H1 (cell line): ENCODE measurements around the gene GRIK4. TPM values are rescaled to one million over a fixed set of nuclear protein-coding genes. Genes with fewer than 3 reads are reported as not detected.

ENCODE experiments used
- ATF2 ChIP-seq: IDR thresholded peaks from 2 replicates; pipeline ENCODE4 v1.6.1; 2012; ENCODE audit warnings: low read length, inconsistent platforms
- CHD1 ChIP-seq: IDR thresholded peaks from 2 replicates; pipeline ENCODE4 v1.6.1; 2012; ENCODE audit warnings: low read depth, low read length, improper control_type of control experiment
- EGR1 ChIP-seq: IDR thresholded peaks from 2 replicates; pipeline ENCODE4 v1.6.1; 2011; ENCODE audit warnings: low read depth, low read length, borderline replicate concordance
- KDM4A ChIP-seq: IDR thresholded peaks from one replicate; pipeline ENCODE4 v1.7.1; 2012; ENCODE audit warnings: low read depth, mild to moderate bottlenecking, moderate library complexity, low read length, inconsistent platforms; ENCODE audit not compliant: severe bottlenecking
- MAX ChIP-seq: IDR thresholded peaks from 2 replicates; pipeline ENCODE4 v1.6.1; 2012; ENCODE audit warnings: inconsistent platforms
- RNF2 ChIP-seq: fragments of 200-900, 300-1000 bp; sonication (generic); IDR thresholded peaks from 2 replicates; pipeline ENCODE4 v1.7.1; 2016; ENCODE audit warnings: borderline replicate concordance, low read depth, mild to moderate bottlenecking, antibody characterized with exemption, low read length; ENCODE audit not compliant: poor library complexity, severe bottlenecking; ENCODE audit errors: missing control alignments
- SAP30 ChIP-seq: fragments of 300-600 bp; sonication (generic); IDR thresholded peaks from 2 replicates; pipeline ENCODE4 v1.7.1; 2012; ENCODE audit warnings: low read length, moderate library complexity, mild to moderate bottlenecking, inconsistent platforms; ENCODE audit not compliant: insufficient read depth, insufficient replicate concordance
- TCF12 ChIP-seq: IDR thresholded peaks from 2 replicates; pipeline ENCODE4 v1.6.1; 2011; ENCODE audit warnings: low read depth, mild to moderate bottlenecking, low read length
- USF2 ChIP-seq: IDR thresholded peaks from 2 replicates; pipeline ENCODE4 v1.6.1; 2011; ENCODE audit warnings: low read length, improper control_type of control experiment
- polyA plus RNA-seq, 7 experiments: library from polyadenylated mRNA; depleted of rRNA in 3 of 7; stranded (reverse) in 5 of 7; unstranded in 2 of 7; fragments of >200 nt in 5 of 7; fragments of 200-250 nt in 2 of 7; gene quantifications; 1 replicate in 5 of 7; 2 replicates in 1 of 7; 4 replicates in 1 of 7; pipeline versions ENCODE4 v1.2.1 to v1.2.3, GENCODE V29; 2011 to 2013; ENCODE audit warnings: missing spikeins in 2 of 7, mixed read lengths in 2 of 7
- total RNA-seq: library from RNA; stranded (reverse); fragmentation: NEBNext Ultra II Directional; extraction: Animal tissue kit (Norgen Biotek cat#: 25700); gene quantifications from 2 replicates; pipeline ENCODE4 v1.2.1, GENCODE V29; 2021

GRIK4 gene
- total and polyA plus RNA-seq, 2 of the 8 experiments (the other 6 are each of a cell fraction or from before 2014, with no cell fraction given): 1.2 to 2.9 TPM

- TF ChIP-seq USF2: no peak
- no peak for TF ChIP-seq TCF12
- no peak for TF ChIP-seq SAP30
- no peak for TF ChIP-seq MAX
- no peak for TF ChIP-seq EGR1
- TF ChIP-seq ATF2: no peak
- no peak for TF ChIP-seq RNF2
- no peak for TF ChIP-seq KDM4A
- no peak for TF ChIP-seq CHD1
- TF ChIP-seq, all 59 proteins: peak for 0
Measured at GRCh38 chr11:120794748-120795147, 283.2 kb downstream of the GRIK4 start (continued).
